ENCODE measurements around the gene MUS81. TPM values are rescaled to one million over a fixed set of nuclear protein-coding genes. Genes with fewer than 3 reads are reported as not detected.

MUS81 gene
- total and polyA plus RNA-seq, 10 of the 15 experiments (the other 5 are each of a cell fraction or from before 2014, with no cell fraction given), result 11.8 to 76.1 (median 48.4) TPM

DNA sequence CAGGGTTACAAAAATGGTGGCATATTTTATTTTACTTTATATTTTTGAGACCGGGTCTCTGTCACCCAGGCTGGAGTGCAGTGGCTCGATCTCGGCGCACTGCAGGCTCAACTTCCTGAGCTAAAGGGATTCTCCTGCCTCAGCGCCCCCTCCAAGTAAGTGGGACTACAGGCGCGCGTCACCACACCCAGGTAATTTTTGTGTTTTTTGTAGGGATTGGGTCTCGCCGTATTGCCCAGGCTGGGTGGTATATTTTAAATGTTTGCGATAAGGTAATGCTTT lies 40.6 kb downstream of the MUS81 start:
- Histone ChIP-seq H2AFZ (ENCODE audit: control insufficient read depth, low read depth, low read length) (no peak overlapping the region), H3K27ac (ENCODE audit: control insufficient read depth, insufficient read depth) (no peak overlapping the region), H3K9me3 (replicated peaks; ENCODE audit: control insufficient read depth, insufficient read depth, low read length) (no peaks in the 10 kb centered on the region), H4K20me1 (ENCODE audit: control insufficient read depth, insufficient read depth) (no peaks in the 10 kb centered on the region), H3K4me3 (no peak overlapping the region), H3K4me2 (ENCODE audit: control insufficient read depth, insufficient read depth) (peak overlapping the region; percentile 86), H3K36me3 (ENCODE audit: control insufficient read depth in 2 of 2, insufficient read depth in 2 of 2, low read length in 1 of 2) (no peaks in the 10 kb centered on the region), H3K9ac (ENCODE audit: control insufficient read depth, insufficient read depth, low read length) (no peak overlapping the region), H3K4me1 (ENCODE audit: control insufficient read depth, insufficient read depth, low read length) (0 out of 2 replicates have a peak, but pooled peaks cover 6% of the 10 kb centered on the region), H3K27me3 (replicated peaks in 1 of 2; ENCODE audit: control insufficient read depth in 2 of 2, insufficient read depth in 2 of 2, low read length in 1 of 2) (no peaks in the 10 kb centered on the region; a peak in 1 of 4 replicates), H3K79me2 (ENCODE audit: control insufficient read depth, insufficient read depth, low read length) (peaks cover 9% of the 10 kb centered on the region)
- RAD21 ChIA-PET (ENCODE audit: unreplicated experiment), result interaction anchor here (0.5 to 2.6 kb wide), 4 partner anchors 10 to 200 kb away, joined by 4 to 23 read pairs (median 5); partner anchors contain the start of genes CCDC85B and MUS81
- intact Hi-C loops (cut with micrococcal nuclease; ENCODE audit: unreplicated experiment), result no loop called here
- SMC1A ChIA-PET (ENCODE audit: uncharacterized antibody, unreplicated experiment), result interaction anchor here (0.7 to 5.6 kb wide), 5 partner anchors 12 to 90 kb away, joined by 3 to 47 read pairs (median 3); partner anchors contain the start of genes CCDC85B and FIBP
- POLR2A ChIA-PET, result interaction anchor here (0.6 to 4.9 kb wide), 6 partner anchors 9 to 227 kb away, joined by 3 to 67 read pairs (median 6); partner anchors contain the start of genes CCDC85B and FIBP
- CTCF ChIA-PET, result interaction anchor here (1.1 to 6.5 kb wide), 5 partner anchors 11 to 87 kb away, joined by 3 to 67 read pairs (median 4); partner anchors contain the start of genes CCDC85B and FIBP
- BruUV-seq (replicated peaks), result no TSS peak
- WGBS (ENCODE audit: insufficient coverage, insufficient replicate concordance, low lambda C conversion rate, missing lambda C conversion rate), result 90% methylated on average over 11 of the region's 11 CpGs
- ATAC-seq (no peak), FAIRE-seq (no peak), DNase-seq (ENCODE audit: low read depth, low spot score) (no peak)
- in situ Hi-C loops (cut with MboI), result no loop called here
- TF ChIP-seq PAX8 (IDR thresholded peaks at IDR 0.05) (no peak), ETV6 (conservative IDR thresholded peaks at IDR 0.05 in 1 of 2, IDR thresholded peaks at IDR 0.05 in 1 of 2; ENCODE audit: borderline replicate concordance in 1 of 2, low read depth in 1 of 2) (no peak)
- TF ChIP-seq, protein P1, sequence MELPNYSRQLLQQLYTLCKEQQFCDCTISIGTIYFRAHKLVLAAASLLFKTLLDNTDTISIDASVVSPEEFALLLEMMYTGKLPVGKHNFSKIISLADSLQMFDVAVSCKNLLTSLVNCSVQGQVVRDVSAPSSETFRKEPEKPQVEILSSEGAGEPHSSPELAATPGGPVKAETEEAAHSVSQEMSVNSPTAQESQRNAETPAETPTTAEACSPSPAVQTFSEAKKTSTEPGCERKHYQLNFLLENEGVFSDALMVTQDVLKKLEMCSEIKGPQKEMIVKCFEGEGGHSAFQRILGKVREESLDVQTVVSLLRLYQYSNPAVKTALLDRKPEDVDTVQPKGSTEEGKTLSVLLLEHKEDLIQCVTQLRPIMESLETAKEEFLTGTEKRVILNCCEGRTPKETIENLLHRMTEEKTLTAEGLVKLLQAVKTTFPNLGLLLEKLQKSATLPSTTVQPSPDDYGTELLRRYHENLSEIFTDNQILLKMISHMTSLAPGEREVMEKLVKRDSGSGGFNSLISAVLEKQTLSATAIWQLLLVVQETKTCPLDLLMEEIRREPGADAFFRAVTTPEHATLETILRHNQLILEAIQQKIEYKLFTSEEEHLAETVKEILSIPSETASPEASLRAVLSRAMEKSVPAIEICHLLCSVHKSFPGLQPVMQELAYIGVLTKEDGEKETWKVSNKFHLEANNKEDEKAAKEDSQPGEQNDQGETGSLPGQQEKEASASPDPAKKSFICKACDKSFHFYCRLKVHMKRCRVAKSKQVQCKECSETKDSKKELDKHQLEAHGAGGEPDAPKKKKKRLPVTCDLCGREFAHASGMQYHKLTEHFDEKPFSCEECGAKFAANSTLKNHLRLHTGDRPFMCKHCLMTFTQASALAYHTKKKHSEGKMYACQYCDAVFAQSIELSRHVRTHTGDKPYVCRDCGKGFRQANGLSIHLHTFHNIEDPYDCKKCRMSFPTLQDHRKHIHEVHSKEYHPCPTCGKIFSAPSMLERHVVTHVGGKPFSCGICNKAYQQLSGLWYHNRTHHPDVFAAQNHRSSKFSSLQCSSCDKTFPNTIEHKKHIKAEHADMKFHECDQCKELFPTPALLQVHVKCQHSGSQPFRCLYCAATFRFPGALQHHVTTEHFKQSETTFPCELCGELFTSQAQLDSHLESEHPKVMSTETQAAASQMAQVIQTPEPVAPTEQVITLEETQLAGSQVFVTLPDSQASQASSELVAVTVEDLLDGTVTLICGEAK (IDR thresholded peaks at IDR 0.05; ENCODE audit: borderline replicate concordance), result no peak
